Superior temporal gyrus (tissue), 1 donor: ENCODE results near the gene NOPCHAP1.
A peak's percentile ranks its signal among the peaks of the same experiment; 100 is the strongest.
"Not testable (repeated sequence)": the region's sequence is repeated elsewhere in the genome, so short reads cannot be mapped to it uniquely, and the experiment has no call there.

Source experiments
- DNase-seq: peaks from one replicate; pipeline ENCODE4 v3.0.0-alpha.2; 2016; ENCODE audit errors: extremely low spot score

Gene NOPCHAP1, protein sequence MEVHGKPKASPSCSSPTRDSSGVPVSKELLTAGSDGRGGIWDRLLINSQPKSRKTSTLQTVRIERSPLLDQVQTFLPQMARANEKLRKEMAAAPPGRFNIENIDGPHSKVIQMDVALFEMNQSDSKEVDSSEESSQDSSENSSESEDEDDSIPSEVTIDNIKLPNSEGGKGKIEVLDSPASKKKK

DNA sequence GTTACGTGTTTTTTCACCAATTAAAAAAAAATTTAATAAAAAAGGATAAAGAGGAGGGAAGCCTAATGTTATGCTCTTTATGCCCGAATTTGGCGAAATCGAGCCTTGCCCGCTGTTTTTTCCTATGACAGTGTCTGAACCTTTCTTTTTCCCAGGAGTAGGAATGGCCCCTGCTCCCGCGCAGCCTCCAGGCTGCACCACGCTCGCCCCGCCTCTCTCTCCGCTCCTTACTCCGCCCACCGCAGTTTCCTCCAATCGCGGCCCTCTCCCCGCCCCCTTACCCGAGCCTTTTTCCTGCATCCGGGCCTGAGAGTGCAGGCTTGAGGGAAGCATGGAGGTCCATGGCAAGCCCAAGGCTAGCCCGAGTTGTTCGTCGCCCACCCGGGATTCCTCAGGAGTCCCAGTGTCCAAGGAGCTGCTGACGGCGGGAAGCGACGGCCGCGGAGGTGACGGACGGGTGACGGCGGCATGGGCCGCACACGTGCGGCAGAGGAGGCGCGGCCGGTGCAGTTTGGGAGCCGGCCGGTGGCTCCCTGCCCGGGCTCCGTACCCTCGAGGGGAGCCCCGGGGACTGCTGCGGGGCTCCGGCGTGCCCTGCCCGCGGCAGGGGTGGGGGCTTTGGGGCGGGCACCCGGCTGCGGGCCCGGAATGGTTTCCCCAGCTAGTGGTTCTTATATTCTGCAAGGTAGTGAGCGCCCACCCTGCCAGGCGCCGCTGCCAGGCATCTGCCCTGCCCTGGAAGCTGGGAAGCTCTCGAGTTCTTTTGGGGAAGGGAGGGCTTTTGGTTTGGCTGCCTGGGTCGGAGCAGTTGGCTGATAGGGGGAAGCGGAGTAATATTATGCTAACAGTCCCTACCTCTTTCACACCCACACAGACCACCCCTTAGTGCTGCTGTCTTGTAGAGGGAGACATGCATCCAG lies at the start of gene NOPCHAP1:
TSS of gene NOPCHAP1 (plus strand) at position 295 of the 920 bp plus-strand sequence. CDS start at position 332, 37 bp downstream.
- peak; percentile 91 for DNase-seq

DNA sequence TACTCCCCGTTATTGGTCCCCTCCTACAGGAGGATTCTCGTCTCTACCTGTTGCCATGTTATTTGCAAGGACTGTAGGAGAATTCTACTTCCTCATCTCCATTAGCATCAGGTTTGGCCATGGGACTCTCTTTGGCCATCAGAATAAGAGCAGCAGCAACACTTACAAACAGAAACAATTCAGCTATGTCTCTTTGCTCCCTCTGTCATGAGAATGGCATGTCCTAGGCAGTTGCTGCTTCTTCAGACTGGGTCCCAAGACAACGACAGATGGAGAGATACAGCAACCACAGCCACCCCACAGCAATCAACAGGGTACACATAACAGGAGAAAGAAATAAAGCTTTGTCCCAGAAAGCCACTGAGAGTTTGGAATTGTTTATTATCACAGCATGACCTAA lies 47.7 kb upstream of the NOPCHAP1 start:
- DNase-seq = no peak

DNA sequence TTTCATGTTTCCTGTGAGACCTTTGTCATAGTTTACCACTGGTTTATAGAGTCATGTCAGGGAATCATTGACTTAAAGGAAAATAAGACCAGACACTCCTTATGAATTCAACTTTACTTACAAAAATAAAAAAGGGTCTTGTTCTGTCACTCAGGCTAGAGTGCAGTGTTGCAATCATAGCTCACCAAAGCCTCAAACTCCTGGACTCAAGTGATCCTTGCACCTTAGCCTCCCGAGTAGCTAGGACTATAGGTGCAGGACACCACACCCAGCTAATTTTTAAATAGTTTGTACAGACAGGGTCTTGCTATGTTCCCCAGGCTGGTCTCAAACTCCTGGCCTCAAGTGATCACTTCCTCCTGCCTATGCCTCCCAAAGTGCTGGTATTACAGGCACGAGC lies 47.0 kb upstream of the NOPCHAP1 start:
- no peak for DNase-seq

DNA sequence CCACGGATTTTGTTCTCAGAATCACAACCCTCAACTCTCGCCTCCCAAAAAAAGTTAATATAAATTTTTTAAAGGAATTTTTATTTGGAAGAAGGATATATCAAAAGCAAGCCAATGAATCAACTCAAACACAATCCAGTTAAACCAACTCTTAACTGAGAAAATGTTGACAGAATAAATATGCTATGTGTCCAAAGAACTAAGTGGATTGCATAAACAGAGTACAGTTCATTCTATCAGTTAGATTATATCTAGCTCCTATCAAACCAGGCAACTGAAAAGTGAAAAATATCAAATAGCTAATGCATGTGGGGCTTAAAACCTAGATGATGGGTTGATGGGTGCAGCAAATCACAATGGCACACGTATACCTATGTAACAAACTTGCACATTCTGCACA lies 44.7 kb upstream of the NOPCHAP1 start:
- no peak for DNase-seq

DNA sequence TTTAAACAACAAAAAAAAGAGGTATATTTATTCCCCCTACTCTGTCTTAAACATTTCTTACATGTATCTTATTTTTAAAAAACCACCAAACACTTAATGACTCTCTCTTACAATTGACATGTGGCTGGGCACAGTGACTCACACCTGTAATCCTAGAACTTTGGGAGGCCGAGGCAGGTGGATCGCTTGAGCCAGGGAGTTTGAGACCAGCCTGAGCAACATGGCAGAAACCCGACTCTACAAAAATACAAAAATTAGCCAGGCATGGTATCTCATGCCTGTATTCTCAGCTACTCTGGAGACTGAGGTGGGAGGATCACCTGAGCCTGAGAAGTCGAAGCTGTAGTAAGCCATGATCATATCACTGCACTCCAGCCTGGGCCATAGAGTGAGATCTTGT lies 44.0 kb upstream of the NOPCHAP1 start:
- no peak for DNase-seq

DNA sequence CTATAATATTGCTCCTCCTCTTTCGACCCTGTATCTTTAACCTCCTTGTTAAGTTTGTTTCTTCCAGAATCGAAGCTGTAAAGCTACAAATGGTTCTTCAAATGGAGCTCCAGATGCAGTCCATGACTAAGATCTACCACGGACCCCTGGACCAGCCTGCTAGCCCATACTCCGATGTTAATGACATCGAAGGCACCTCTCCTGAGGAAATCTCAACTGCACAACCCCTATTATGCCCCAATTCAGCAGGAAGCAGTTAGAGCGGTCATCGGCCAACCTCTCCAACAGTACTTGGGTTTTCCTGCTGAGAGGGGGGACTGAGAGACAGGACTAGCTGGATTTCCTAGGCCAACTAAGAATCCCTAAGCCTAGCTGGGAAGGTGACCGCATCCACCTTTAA lies 42.7 kb upstream of the NOPCHAP1 start:
- DNase-seq = not testable (repeated sequence)

DNA sequence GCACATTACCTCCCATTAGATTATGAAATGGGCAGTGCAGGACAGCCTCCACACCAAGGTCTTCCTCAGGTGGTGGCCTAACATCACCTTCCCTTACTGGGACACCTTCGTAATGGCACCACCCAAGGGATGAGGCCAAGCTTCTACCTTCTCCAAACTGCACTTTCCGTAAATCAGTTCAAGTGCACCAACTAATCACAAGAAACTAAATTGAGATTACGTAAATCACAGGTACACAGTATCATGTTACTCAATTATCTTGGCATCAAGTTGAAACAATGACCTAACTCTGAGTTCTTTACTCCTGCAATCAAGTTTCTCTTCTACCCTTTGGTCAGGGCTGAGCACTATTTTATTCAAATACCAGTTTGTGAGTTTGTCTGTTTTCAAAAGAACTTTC lies 41.9 kb upstream of the NOPCHAP1 start:
- no peak for DNase-seq

DNA sequence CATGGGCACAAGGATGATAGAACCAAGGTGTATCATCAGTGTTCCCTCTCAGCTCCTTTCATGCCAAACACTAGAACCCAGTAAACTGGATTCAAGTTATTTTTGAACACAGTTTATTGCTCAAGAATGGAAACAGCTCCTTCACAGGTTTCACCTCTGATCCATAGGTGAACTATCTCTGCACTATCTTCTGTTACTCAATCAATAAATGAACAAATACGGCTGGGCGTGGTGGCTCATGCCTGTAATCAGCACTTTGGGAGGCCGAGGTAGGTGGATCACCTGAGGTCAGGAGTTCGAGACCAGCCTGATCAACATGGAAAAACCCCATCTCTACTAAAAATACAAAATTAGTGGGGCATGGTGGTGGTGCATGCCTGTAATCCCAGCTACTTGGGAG lies 37.4 kb upstream of the NOPCHAP1 start:
- DNase-seq = not testable (repeated sequence)

DNA sequence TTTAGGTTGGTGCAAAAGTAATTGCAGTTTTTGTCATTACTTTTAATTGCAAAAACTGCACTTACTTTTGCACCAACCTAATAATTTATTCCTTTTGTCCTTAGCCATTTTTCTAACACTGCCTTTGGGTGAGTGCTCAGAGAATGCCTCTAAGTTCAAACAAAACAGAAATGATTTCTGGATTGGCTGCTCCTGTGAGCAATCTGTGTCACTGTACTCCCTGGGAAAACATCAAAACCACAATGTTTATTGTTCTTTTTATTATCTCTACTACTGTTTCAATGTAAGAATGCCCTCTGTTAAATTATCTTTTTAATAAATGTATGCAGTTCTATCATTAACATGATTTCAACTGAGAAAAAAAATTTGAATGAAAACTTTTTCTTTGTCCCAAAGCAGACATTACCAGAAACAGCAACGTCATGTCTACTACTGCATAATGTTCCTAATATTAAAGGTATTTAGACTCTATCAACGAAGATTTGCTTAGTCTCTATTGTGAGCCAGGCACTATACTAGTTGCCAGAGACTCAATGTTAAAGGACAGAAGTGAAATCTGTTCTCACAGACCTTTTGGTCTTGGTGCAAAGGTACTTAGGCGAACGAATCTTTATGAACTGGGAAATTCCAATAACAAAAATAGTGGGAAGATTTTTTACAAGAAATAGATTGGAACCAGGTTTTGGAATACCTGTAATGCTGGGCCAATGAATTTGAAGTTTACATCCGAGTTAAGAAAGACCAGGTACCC lies 34.2 kb upstream of the NOPCHAP1 start:
- no peak for DNase-seq

DNA sequence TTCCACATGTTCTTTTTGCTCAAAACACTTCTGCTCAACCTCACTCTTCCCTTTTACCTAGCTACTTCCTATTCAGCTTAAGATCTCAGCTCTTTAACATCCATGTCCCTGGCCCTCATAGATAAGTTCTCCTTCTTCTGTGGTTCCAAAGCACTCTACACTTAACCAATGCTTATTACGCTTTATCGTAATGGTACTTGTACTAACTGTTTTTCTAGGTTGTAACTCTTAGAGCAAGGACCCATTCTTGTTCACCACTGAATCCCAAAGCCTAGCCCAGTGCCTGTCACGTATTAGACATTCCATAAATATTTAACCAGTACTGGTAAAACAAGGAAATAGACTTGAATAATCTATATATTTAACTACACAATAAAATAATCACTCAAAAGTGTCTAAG lies 33.3 kb upstream of the NOPCHAP1 start:
- DNase-seq = no peak

DNA sequence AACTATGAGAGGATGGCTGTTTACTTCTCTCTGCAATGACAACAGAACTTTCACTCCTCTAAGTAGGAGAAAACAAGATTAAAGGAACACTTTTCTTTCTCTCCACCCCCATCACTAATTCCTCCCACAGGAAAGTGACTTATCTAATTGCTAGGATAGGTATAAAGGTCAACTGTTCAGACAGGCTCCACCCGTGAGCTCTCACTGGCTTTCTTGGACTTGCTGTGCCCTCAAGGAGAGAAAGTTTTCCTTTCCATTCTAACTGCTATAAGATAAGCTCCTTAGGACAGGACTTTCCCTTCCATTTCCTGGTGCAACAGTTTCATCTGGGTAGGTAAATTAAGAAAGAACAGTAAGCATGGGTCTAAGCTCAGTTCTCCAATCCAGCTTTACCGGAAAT lies 32.8 kb upstream of the NOPCHAP1 start:
- DNase-seq = no peak

DNA sequence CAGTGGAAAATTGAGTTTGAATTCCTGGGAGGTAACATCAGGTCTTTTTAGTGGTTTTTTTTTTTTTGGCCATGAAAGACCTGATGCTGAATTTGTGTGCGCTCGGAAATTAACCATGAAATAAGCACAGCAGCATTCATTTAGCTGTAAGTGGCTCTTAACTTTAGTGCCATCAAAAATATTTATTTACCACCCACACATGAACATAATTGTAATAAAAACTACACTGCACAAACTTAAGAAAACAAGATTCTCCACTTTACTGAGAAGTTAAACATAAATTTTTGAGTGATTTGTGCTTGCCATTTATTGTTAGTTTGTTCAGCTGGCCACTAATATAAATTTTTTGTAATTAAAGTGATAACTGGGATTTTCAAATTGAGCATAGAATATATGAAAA lies 30.4 kb upstream of the NOPCHAP1 start:
- DNase-seq = no peak

DNA sequence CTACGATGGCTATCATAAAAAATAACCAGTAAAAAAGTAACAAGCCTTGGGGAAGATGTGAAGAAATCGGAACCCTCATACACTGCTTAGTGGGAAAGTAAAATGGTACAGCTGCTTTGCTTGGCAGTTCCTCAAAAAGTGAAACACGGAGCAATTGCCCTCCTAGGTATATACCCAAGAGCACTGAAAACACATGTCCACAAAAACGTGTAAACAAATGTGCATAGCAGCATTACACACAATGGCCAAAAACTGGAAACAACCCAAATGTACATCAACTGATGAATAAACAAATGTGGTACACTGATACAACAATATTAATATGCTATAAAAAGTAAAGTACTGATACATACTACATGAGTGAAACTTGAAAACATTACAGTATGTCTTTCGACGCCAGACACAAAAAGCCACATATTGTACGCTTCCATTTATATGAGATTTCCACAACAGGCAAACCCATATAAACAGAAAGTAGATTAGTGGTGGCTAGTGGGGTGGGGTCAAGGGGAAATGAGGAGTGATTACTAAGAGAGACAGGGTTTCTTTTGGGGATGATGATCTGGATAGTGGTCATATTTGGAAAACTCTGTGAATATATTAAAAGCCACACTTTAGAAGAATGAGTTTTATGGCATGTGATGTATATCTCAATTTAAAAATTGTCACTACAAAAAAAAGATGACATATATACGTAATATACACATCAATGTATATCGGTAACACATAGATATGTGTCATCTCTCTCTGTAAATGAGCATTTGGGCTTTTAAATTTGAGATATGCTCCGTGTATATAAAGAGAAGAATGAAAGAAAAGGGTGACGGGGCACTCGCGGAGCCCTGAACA lies 29.0 kb upstream of the NOPCHAP1 start:
- no peak for DNase-seq

DNA sequence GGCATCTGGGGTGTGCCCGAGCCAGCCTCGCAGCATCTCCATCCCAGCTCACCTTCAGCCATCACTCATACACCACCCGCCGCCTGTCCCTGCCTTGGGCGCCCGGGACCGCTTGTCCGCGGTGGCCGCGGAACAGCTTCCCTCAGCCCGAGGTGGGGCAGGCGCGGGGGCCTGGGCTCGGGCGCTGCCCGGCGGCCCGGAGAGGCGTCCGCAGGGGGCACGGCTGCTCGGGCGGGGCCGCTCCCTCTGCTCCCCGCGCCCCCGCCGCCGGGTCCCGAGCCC lies 28.5 kb upstream of the NOPCHAP1 start:
- DNase-seq = no peak

DNA sequence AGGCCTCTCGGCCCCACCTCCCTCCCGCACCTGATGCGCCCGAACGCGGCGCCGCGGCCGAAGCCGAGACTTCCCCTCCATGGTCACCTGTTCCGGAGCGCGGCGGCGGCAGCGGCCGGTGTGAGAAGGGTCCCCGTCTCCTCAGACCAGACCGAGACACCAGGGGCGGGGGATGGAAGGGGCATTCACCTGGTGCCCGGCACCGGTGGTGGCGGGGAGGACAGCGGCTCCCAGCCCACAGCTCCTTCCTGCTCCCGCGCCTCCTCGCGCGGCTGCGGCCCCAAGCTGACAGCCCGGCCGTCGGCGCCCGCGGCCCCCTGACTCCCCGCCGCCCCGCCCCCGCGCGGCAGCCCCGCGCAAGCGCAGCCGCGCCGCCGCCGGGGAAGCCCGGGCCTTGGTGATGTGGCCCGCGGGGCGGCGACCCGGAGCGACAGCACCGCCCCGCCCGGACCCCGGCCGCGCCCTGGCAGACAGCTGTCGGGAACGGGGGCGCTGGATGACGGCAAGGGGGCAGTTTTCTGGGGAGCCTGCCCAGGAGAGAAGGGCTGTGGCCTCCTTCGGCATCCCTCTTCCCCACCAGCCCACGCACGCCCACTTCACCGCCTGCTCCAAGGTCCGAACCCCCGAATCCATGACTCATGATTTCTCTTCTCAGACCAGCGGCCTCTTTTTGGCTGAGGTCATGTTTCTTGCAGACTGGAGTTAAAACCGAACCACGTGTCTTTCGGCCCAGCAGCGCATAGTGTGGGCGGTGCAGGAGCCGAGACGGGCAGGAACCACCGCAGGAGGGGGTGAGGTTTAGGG lies 27.9 kb upstream of the NOPCHAP1 start, which contains the start of gene SLC41A2:
TSS of gene SLC41A2 (minus strand) at position 290 of the 804 bp plus-strand sequence. CDS start 29,763 bp downstream, outside the sequence.
- DNase-seq = peak; percentile 51

DNA sequence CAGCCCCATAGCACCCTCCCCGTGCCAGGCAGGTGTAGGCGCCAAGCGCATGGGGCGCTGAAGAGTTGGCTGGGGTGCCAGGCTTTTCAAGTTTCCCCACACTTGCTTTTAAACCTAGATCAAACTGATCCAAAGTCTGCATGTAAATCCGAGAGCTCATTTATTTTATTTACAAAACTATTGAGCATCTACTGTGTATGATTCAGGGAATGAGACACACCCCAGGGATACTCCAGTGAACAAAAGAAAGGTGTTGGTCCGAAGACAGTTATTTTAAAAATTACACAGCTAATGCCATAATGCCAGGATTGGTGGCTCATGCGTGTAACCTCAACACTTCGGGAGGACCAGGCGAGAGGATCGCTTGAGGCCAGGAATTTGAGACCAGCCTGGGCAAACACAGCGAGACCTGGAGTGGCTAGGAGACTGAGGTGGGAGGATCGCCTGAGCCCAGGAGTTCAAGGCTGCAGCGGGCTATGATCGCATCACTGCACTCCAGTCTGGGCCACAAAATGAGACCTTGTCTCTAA lies 27.2 kb upstream of the NOPCHAP1 start:
- no peak for DNase-seq

DNA sequence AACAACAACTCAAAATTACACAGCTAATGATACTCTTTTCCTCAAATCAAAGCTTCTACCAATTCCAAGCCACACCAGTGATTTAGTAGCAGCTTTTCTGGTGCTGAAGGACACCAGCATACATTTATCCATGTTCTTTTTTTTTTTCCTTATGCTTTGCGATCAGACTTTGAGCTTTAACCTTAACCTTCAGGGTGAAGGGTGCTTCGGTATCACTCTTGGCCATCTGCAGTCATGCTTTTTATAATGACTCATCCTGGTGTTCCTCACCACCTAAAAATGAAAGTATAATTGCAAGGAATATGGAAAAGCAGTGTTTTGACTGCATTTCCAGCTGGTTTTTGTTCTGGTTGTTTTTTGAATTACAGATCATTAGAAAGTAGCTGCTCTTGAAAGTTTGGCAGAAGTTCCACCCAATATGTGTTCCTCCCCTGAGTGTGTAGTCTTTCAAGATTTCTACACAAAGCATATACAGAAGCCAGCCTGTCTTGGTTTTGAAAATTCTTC lies 26.7 kb upstream of the NOPCHAP1 start:
- DNase-seq = no peak

DNA sequence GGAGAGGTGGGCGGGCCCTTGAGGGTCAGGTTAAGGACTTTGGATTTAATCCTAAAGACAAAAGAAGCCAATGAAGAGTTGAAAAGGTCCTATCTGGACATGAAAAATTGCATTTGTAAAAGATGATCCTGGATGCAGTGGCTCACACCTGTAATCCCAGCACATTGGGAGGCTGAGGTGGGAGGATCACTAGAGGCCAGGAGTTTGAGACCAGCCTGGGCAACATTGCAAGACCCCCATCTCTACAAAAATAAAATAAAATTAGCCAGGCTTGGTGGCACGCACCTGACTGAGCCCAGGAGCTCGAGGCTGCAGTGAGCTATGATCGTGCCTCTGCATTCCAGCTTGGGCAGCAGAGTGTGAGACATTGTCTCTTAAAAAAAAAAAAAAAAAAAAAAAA lies 25.7 kb upstream of the NOPCHAP1 start:
- DNase-seq = no peak

DNA sequence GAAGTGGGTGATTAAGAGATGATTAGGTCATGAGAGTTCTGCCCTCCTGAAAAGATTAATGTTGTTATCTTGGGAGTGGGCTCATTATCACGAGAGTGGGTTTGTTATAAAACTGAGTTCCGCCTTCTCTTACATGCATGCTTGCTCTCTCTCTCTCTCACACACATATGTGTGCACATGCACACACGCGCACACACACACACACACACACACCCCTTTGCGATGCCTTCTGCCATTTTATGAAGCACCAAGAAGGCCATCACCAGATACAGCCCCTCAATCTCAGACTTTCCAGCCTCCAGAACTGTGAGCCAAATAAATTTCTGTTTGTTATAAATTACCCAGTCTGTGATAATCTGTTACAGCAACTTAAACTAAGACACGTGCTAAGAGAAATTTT lies 22.4 kb upstream of the NOPCHAP1 start:
- no peak for DNase-seq

DNA sequence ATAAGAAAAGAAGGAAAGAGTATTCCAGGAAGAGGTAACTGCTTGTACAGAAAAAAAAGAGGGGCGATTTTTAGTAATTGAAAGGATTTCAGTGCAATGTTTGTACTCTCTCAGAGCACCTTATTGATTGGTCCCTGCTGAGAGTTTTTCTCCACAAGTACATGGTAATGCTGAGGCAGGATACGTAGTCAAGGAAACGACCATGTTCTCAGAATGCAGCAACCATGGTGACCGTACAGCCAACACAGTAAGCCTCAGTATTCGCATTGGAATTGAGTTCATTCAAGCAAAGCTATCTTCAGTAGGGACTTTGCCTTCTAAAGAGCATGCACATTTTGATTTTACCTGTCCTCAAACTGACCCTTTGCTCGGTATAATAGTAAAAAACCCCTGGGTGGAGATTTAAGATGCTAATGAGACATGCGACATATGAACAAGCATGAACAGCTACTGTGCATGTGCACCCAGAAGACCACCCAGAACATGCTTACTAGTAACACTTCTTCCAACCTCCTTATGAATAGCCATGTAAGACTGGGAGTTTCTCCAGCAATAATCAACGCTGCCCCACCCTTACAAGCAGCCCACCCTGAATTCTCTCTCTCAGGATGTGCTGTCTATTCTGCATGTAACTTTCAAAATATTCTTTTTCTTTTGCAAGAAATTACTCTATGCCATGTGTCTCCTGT lies 21.8 kb upstream of the NOPCHAP1 start:
- DNase-seq = no peak
